ENCODE measurements around the gene PGM2.

PGM2 gene

DNA sequence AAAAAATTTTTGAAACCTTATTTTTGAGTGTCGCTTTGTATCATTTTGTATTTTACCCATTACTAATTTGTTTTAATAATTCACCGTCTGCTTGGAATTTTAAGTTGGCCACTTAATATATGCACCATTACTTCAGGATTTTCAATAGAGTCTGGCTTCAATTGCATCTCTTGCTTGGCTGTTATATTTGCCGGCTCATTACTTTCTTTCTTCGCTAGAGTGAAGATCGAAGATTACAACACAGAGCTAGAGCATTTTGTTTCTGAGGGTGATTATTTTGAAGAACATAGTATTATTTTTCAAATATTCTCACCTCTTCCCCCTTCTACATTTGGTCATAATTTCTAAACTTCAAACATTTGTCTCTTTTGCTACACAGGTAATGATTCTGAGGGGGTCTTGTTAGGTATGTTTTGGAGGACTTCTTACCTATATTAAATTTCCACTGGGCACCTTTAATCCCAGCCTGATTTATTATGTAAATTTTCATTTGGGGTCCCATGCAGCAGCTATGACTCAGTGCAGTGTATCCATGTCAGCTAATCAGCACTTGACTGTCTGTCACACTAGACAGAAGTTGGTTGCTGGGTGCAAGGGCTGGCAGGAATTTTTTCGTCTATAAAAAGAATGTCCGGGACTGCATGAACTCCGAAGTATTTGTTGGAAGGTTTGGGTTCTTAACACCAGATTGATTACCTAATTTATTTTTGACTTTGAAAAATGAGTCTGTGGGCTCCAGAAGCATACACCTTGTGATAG lies 83.0 kb downstream of the PGM2 start:
- Histone ChIP-seq H3K9me3 (replicated peaks in 1 of 2; ENCODE audit: control insufficient read depth in 2 of 2, insufficient read depth in 1 of 2, low read depth in 1 of 2, low read length in 2 of 2) (peaks cover 0 to 1% of the 10 kb centered on the region in 2 donors), H2AK5ac (ENCODE audit: low read depth, low read length) (no peak overlapping the region), H3K18ac (ENCODE audit: low read length) (no peak overlapping the region), H3K79me1 (ENCODE audit: low read depth, low read length) (no peaks in the 10 kb centered on the region), H2AFZ (ENCODE audit: low read length) (no peak overlapping the region), H2BK5ac (ENCODE audit: low read length) (no peak overlapping the region), H3K14ac (ENCODE audit: low read length) (no peak overlapping the region), H3K27me3 (ENCODE audit: control insufficient read depth in 3 of 3, insufficient read depth in 3 of 3, low read depth in 1 of 3, low read length in 3 of 3) (peaks cover 0 to 18% (median 0%) of the 10 kb centered on the region in 3 experiments), H3K4me2 (ENCODE audit: insufficient read depth, low read length, poor library complexity, severe bottlenecking) (no peak overlapping the region), H3K4me3 (ENCODE audit: low read length in 2 of 2) (no peak overlapping the region), H3K27ac (replicated peaks; ENCODE audit: low read length) (no peak overlapping the region), H2BK120ac (ENCODE audit: low read depth, low read length) (no peak overlapping the region), H3K9ac (ENCODE audit: low read depth, low read length, poor library complexity) (no peak overlapping the region), H3K4ac (ENCODE audit: low read length) (no peak overlapping the region), H2BK12ac (ENCODE audit: low read length) (no peak overlapping the region), H4K91ac (ENCODE audit: low read depth, low read length, poor library complexity) (no peak overlapping the region), H3K4me1 (ENCODE audit: control insufficient read depth in 2 of 2, insufficient read depth in 1 of 2, low read depth in 1 of 2, low read length in 2 of 2) (peaks cover 0 to 12% of the 10 kb centered on the region in 2 donors), H3K36me3 (replicated peaks in 1 of 2; ENCODE audit: control insufficient read depth in 2 of 2, insufficient read depth in 2 of 2, low read length in 2 of 2) (no peaks in the 10 kb centered on the region), H3K23ac (ENCODE audit: low read depth, low read length, poor library complexity) (no peak overlapping the region), H2BK15ac (ENCODE audit: low read length) (no peak overlapping the region), H4K8ac (ENCODE audit: low read depth, low read length) (no peak overlapping the region)
- WGBS, 2 donors (ENCODE audit: extremely low coverage in 2 of 2, insufficient read length in 2 of 2, insufficient replicate concordance in 1 of 2): no CpG with 5 or more reads among the region's 8 CpGs
- no peak for DNase-seq (ENCODE audit: low spot score)

- Histone ChIP-seq H4K91ac (ENCODE audit: low read depth, low read length, poor library complexity) (no peak overlapping the region), H3K4ac (ENCODE audit: low read length) (no peak overlapping the region), H3K4me1 (ENCODE audit: control insufficient read depth in 2 of 2, insufficient read depth in 1 of 2, low read depth in 1 of 2, low read length in 2 of 2) (peaks cover 0 to 12% of the 10 kb centered on the region in 2 donors), H2BK120ac (ENCODE audit: low read depth, low read length) (no peak overlapping the region), H2BK15ac (ENCODE audit: low read length) (no peak overlapping the region), H3K4me3 (ENCODE audit: low read length in 2 of 2) (no peak overlapping the region), H4K8ac (ENCODE audit: low read depth, low read length) (no peak overlapping the region), H2BK12ac (ENCODE audit: low read length) (no peak overlapping the region), H2BK5ac (ENCODE audit: low read length) (no peak overlapping the region), H3K23ac (ENCODE audit: low read depth, low read length, poor library complexity) (no peak overlapping the region), H2AFZ (ENCODE audit: low read length) (no peak overlapping the region), H2AK5ac (ENCODE audit: low read depth, low read length) (no peak overlapping the region), H3K36me3 (replicated peaks in 1 of 2; ENCODE audit: control insufficient read depth in 2 of 2, insufficient read depth in 2 of 2, low read length in 2 of 2) (no peaks in the 10 kb centered on the region), H3K14ac (ENCODE audit: low read length) (no peak overlapping the region), H3K4me2 (ENCODE audit: insufficient read depth, low read length, poor library complexity, severe bottlenecking) (no peak overlapping the region), H3K18ac (ENCODE audit: low read length) (no peak overlapping the region), H3K27ac (replicated peaks; ENCODE audit: low read length) (no peak overlapping the region), H3K27me3 (ENCODE audit: control insufficient read depth in 3 of 3, insufficient read depth in 3 of 3, low read depth in 1 of 3, low read length in 3 of 3) (peaks cover 0 to 13% (median 0%) of the 10 kb centered on the region in 3 experiments), H3K9ac (ENCODE audit: low read depth, low read length, poor library complexity) (no peak overlapping the region), H3K9me3 (replicated peaks in 1 of 2; ENCODE audit: control insufficient read depth in 2 of 2, insufficient read depth in 1 of 2, low read depth in 1 of 2, low read length in 2 of 2) (peaks cover 0 to 1% of the 10 kb centered on the region in 2 donors), H3K79me1 (ENCODE audit: low read depth, low read length) (no peaks in the 10 kb centered on the region)
- WGBS, 2 donors (ENCODE audit: extremely low coverage in 2 of 2, insufficient read length in 2 of 2, insufficient replicate concordance in 1 of 2): no CpG with 5 or more reads among the region's 1 CpG
- no peak for DNase-seq (ENCODE audit: low spot score)
Measured at GRCh38 chr4:37910091-37910486, 83.6 kb downstream of the PGM2 start.

All from neuronal stem cell (in vitro differentiated cells).